Tibial nerve (tissue), 3 donors: Measurements from ENCODE around the gene B3GALT2.

Experiments used
- CTCF ChIP-seq, 5 experiments: fragments of 200-600 bp in 3 of 5; fragments of 450-650 bp in 2 of 5; sonication (generic) in 3 of 5; IDR thresholded peaks; one replicate each; pipeline ENCODE4 v1.5.1; 2016 to 2019; ENCODE audit warnings: antibody characterized with exemption in 5 of 5, mild to moderate bottlenecking in 3 of 5, moderate library complexity in 2 of 5
- POLR2A ChIP-seq, 2 donors: fragments of 450-650 bp; IDR thresholded peaks; one replicate each; pipeline ENCODE4 v1.6.1; 2017; ENCODE audit warnings: antibody characterized with exemption in 2 of 2, mild to moderate bottlenecking in 2 of 2, moderate library complexity in 2 of 2

- TF ChIP-seq CTCF (IDR thresholded peaks at IDR 0.05) (no peak), POLR2A (IDR thresholded peaks at IDR 0.05) (no peak)
These were observed 3.2 kb upstream of the B3GALT2 start for GRCh38 chr1:193189442-193190095.
